Measurements from ENCODE around the gene ADM5. TPM values are rescaled to one million over a fixed set of nuclear protein-coding genes. Genes with fewer than 3 reads are reported as not detected.

Gene ADM5
- total and polyA plus RNA-seq, 10 donors = 1.4 to 14.2 (median 3.7) TPM

GRCh38 chr19:49646586-49646985 lies 42.8 kb upstream of the ADM5 start:
- Histone ChIP-seq H3K9me3 (no peaks in the 10 kb centered on the region), H3K27me3 (replicated peaks in 1 of 7) (no peaks in the 10 kb centered on the region), H3K4me3 (no peak overlapping the region), H3K27ac (no peak overlapping the region), H3K36me3 (peaks cover 0 to 72% (median 49%) of the 10 kb centered on the region in 6 donors), H3K4me1 (peaks cover 11 to 65% (median 38%) of the 10 kb centered on the region in 6 donors)
- DNase-seq = no peak
- peak in 1 of 3 donors; percentile 40 for TF ChIP-seq POLR2AphosphoS5 (IDR thresholded peaks at IDR 0.05)
- no peak for TF ChIP-seq CTCF (IDR thresholded peaks at IDR 0.05 in 8 of 11, conservative IDR thresholded peaks at IDR 0.05 in 3 of 11)
- intact Hi-C loops (cut with DNase I; ENCODE audit: low total_unique reads) = no loop called here
- 93 to 96% (median 95%) methylated on average over 17 of the region's 17 CpGs for WGBS, 5 donors

- H3K27me3 ChIP-seq (replicated peaks in 1 of 7) = no peaks in the 10 kb centered on the region
- 87 to 96% (median 94%) methylated on average over 44 to 72 of the region's 72 CpGs for WGBS, 5 donors
- H3K36me3 ChIP-seq = peaks cover 0 to 100% (median 82%) of the 10 kb centered on the region in 6 donors
- intact Hi-C loops (cut with DNase I; ENCODE audit: low total_unique reads) = no loop called here
- H3K27ac ChIP-seq = peak overlapping the region in 4 of 8 donors; percentile 57 to 79 (median 71)
- TF ChIP-seq POLR2AphosphoS5 (IDR thresholded peaks at IDR 0.05) = peak in 2 of 3 donors; percentile 4 to 53
- no peak for TF ChIP-seq CTCF (IDR thresholded peaks at IDR 0.05 in 8 of 11, conservative IDR thresholded peaks at IDR 0.05 in 3 of 11)
- TF ChIP-seq POLR2A (IDR thresholded peaks at IDR 0.05) = no peak
- H3K4me3 ChIP-seq = no peak overlapping the region
- peaks cover 0 to 48% (median 6%) of the 10 kb centered on the region in 6 donors for H3K4me1 ChIP-seq
- DNase-seq = no peak
- H3K9me3 ChIP-seq = no peaks in the 10 kb centered on the region
Observed at GRCh38 chr19:49651029-49651819, 38.2 kb upstream of the ADM5 start.

GRCh38 chr19:49651820-49652550 lies 37.4 kb upstream of the ADM5 start:
- WGBS, 5 donors = 96 to 99% (median 96%) methylated on average over 56 to 110 of the region's 110 CpGs
- Histone ChIP-seq H3K36me3 (peaks cover 0 to 100% (median 82%) of the 10 kb centered on the region in 6 donors), H3K9me3 (no peaks in the 10 kb centered on the region), H3K27me3 (replicated peaks in 1 of 7) (no peaks in the 10 kb centered on the region), H3K4me1 (peaks cover 0 to 50% (median 8%) of the 10 kb centered on the region in 6 donors), H3K4me3 (no peak overlapping the region), H3K27ac (peak overlapping the region in 1 of 8 donors; percentile 74)
- DNase-seq = no peak
- TF ChIP-seq CTCF (IDR thresholded peaks at IDR 0.05 in 8 of 11, conservative IDR thresholded peaks at IDR 0.05 in 3 of 11) = no peak
- no peak for TF ChIP-seq POLR2A (IDR thresholded peaks at IDR 0.05)
- no peak for TF ChIP-seq POLR2AphosphoS5 (IDR thresholded peaks at IDR 0.05)
- intact Hi-C loops (cut with DNase I; ENCODE audit: low total_unique reads) = no loop called here

All from spleen (tissue), 11 donors.